Kidney epithelial cell (primary cell): ENCODE data around the gene C1orf87. TPM values are rescaled to one million over a fixed set of nuclear protein-coding genes. Genes with fewer than 3 reads are reported as not detected.

Experiments
- DNase-seq: peaks from one replicate; pipeline ENCODE4 v3.0.0-alpha.2; 2010; ENCODE audit warnings: low read depth
- H3K27me3 ChIP-seq: 2 replicates; pipeline ENCODE4 v1.6.0; 2011; ENCODE audit warnings: low read length; ENCODE audit not compliant: control insufficient read depth, insufficient read depth
- H3K36me3 ChIP-seq: 2 replicates; pipeline ENCODE4 v1.5.1; 2011; ENCODE audit warnings: low read length; ENCODE audit not compliant: control insufficient read depth, insufficient read depth
- H3K4me3 ChIP-seq: 2 replicates; pipeline ENCODE4 v1.5.1; 2011; ENCODE audit warnings: low read depth, mild to moderate bottlenecking, control low read depth, low read length
- CTCF ChIP-seq: IDR thresholded peaks from 2 replicates; pipeline ENCODE4 v1.5.1; 2011; ENCODE audit warnings: mild to moderate bottlenecking, moderate library complexity, low read length, control low read depth, inconsistent platforms; ENCODE audit not compliant: insufficient read depth, poor library complexity, severe bottlenecking
- total RNA-seq: library from RNA; depleted of rRNA; stranded (reverse); fragments of >200 nt; gene quantifications from 2 replicates; pipeline ENCODE4 v1.2.3, GENCODE V29; 2015

Gene C1orf87
- total RNA-seq = not detected in 2 replicates

DNA sequence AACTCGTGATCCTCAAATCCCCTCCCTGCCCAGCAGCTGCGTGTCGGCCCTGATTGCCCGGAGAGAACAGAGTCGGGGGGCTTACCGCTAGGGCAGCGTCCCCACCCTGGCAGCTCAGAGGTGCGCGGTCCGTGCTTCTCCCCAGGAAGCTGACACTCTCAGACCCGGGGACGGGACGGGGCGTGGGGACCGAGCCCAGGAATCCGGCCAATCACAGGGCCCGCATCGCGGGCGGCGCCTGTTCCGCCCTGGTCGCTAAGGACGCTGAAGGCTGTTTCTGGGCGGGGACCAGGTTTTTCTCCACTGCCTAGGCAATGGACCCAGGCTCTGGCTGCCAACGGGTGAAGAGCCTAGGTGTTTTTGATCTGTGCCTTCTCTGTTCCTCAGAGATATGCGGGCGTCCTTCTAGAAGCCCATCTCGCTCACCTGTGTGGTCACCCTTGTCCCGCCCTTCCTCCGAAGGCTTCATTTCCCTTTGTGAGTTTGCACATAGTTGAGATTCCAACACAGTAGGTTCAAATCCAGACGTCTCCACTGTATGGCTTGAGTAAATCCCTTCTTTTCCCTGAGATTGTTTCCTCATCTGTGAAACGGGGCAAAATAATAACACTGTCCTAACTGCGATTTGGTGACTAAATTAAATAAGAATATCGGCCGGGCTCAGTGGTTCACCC is at the start of gene C1orf87:
Gene C1orf87 (minus strand): TSS at position 166 of the 674 bp plus-strand sequence. CDS start 1,127 bp downstream, outside the sequence.
- Histone ChIP-seq H3K36me3 (no peaks in the 10 kb centered on the region), H3K27me3 (peaks cover 4% of the 10 kb centered on the region), H3K4me3 (peak within 1 kb of the TSS; percentile 28)
- no peak for TF ChIP-seq CTCF
- DNase-seq = no peak

DNA sequence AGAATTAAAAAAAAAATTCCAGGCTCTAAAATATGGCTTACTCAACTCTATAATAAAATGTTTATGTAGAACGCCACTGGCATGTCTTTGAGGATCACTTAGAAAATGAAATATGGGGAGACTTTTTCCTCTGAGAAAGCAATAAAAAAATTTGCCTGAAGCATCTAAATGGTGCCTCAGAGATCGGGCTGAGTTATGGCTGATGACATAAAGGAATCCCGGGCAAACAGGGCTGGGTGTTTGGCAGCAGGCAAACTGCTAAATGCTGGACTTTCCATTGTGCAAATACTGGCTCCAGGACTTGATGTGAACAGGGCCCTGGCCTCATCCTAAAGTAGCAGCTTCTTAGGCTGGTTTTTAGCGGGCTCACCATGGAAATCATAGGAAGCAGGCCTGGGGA is 44.5 kb upstream of the C1orf87 start:
- Histone ChIP-seq H3K36me3 (no peaks in the 10 kb centered on the region), H3K27me3 (no peaks in the 10 kb centered on the region)

GRCh38 chr1:60114745-60115318 is 41.3 kb upstream of the C1orf87 start:
- no peak overlapping the region for H3K4me3 ChIP-seq
- H3K27me3 ChIP-seq = no peaks in the 10 kb centered on the region
- DNase-seq = no peak
- no peaks in the 10 kb centered on the region for H3K36me3 ChIP-seq
- no peak for TF ChIP-seq CTCF

More for the DNA sequence above, 44.5 kb upstream of the C1orf87 start:
- no peak for DNase-seq
- TF ChIP-seq CTCF = no peak
- H3K4me3 ChIP-seq = no peak overlapping the region

- no peak for TF ChIP-seq CTCF
- Histone ChIP-seq H3K27me3 (no peaks in the 10 kb centered on the region), H3K4me3 (no peak overlapping the region), H3K36me3 (no peaks in the 10 kb centered on the region)
- no peak for DNase-seq
These were observed 40.0 kb upstream of the C1orf87 start for GRCh38 chr1:60113596-60113995.

DNA sequence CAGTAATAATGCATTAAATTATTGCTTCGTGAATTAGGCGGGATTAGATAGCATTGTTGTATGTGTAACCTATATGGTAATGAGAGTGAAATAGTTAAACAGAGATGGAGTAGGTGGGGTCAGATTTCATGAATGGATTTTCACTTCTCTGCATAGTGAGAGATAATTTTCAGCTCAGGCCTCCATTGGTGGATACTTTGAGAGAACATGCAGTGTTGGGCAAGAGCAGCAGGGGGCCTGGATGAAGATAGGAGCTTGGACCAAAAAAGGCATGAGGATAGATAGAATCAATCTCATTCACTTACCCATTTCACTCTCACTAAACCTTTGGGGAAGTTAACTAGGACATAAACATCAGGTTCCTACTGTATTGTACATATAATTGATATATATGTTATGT is 39.5 kb upstream of the C1orf87 start:
- no peak for DNase-seq
- no peak for TF ChIP-seq CTCF
- no peaks in the 10 kb centered on the region for H3K36me3 ChIP-seq
- no peak overlapping the region for H3K4me3 ChIP-seq
- H3K27me3 ChIP-seq = no peaks in the 10 kb centered on the region
